SH-SY5Y (cell line): ENCODE measurements around the gene MAP3K5.

Experiments
- GATA2 ChIP-seq: IDR thresholded peaks from 2 replicates; pipeline ENCODE4 v1.6.1; 2011; ENCODE audit warnings: mild to moderate bottlenecking, low read depth, low read length
- GATA3 ChIP-seq: IDR thresholded peaks from 2 replicates; pipeline ENCODE4 v1.6.1; 2011; ENCODE audit warnings: low read depth, mild to moderate bottlenecking, low read length, moderate library complexity

- TF ChIP-seq GATA2 (no peak), GATA3 (no peak)
Observed at GRCh38 chr6:136763716-136764516, 28.4 kb downstream of the MAP3K5 start.
